GM12872 (cell line): Measurements from ENCODE around the gene R3HDM4.

ENCODE experiments used
- CTCF ChIP-seq: IDR thresholded peaks from 3 replicates; pipeline ENCODE4 v1.5.1; 2011; ENCODE audit warnings: low read depth, mild to moderate bottlenecking, low read length, moderate library complexity; ENCODE audit not compliant: insufficient read depth

The R3HDM4 gene

GRCh38 chr19:926589-927350 lies 13.8 kb upstream of the R3HDM4 start:
- TF ChIP-seq CTCF: no peak

GRCh38 chr19:926323-926588 lies 13.2 kb upstream of the R3HDM4 start:
- TF ChIP-seq CTCF: no peak

- TF ChIP-seq CTCF: no peak
Observed at GRCh38 chr19:925526-926322, 12.7 kb upstream of the R3HDM4 start, which contains the start of gene ARID3A. Gene ARID3A, plus strand, starts transcription at chr19:926035. Its CDS starts 3,494 bp downstream, at chr19:929529.

GRCh38 chr19:925087-925525 lies 12.1 kb upstream of the R3HDM4 start:
- TF ChIP-seq CTCF: no peak

- TF ChIP-seq CTCF: no peak
Observed at GRCh38 chr19:924553-925086, 11.6 kb upstream of the R3HDM4 start.

GRCh38 chr19:920051-920864 lies 7.2 kb upstream of the R3HDM4 start:
- TF ChIP-seq CTCF: no peak
